ENCODE measurements around the gene CD5L. TPM values are rescaled to one million over a fixed set of nuclear protein-coding genes. Genes with fewer than 3 reads are reported as not detected.

Gene CD5L
- polyA plus RNA-seq, 1 experiment, result not detected

DNA sequence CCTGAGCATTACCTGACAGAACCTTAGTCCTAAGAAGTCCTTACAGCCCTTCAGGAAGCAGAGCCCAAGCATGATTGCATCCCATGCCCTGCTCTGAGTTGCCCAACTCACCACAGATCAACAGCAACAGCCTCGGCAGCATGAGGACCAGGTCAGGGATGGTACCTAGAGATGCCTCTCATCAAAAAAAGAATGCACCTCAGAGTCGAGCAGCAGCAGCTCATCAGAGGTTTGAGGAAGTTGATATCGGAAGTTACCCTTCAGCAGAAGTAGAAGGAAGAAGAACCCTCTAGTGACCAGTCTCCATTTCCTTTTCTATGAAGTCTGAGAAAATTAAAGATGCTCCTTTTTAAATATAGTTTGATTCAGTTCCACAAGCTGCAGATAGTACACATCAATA lies 21.7 kb downstream of the CD5L start, which contains the start of gene FCRL1:
Gene FCRL1 (minus strand): TSS at position 225 of the 400 bp plus-strand sequence. CDS start 83 bp downstream, at position 142.
- Histone ChIP-seq H3K27me3 (ENCODE audit: control insufficient read depth, insufficient read depth, low read length) (no peaks in the 10 kb centered on the region), H3K4me3 (ENCODE audit: low read depth, low read length) (no peak within 1 kb of the TSS), H3K9me3 (ENCODE audit: control insufficient read depth, insufficient read depth, low read length) (no peaks in the 10 kb centered on the region), H3K27ac (ENCODE audit: low read depth, low read length) (no peak within 1 kb of the TSS)
- no peak for DNase-seq (ENCODE audit: low read depth, low spot score)
- ChIA-PET CTCF (no interaction called here), POLR2A (no interaction called here)
- TF ChIP-seq CTCF (IDR thresholded peaks at IDR 0.05; ENCODE audit: low read depth, low read length), result no peak

DNA sequence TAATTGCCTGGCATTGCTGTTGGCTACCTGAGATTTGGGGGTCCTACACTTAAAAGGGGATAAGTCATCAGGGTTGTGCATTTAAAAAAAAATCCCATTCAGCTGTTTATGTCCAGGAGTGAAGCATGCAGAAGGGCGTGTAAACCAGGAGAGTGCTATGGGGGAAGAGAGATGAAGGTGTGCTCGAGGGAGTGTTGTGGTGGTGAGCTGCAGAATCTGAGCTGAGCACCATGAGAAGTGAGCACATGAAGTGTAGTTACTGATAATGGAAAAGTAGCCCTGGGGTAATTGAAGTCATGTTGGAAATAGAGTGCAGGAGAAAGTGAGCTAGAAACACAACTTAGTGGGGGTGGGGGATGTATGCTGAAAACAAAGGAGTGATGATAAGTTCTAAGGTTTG lies 22.4 kb downstream of the CD5L start:
- TF ChIP-seq CTCF (IDR thresholded peaks at IDR 0.05; ENCODE audit: low read depth, low read length), result no peak
- Histone ChIP-seq H3K27ac (ENCODE audit: low read depth, low read length) (no peak overlapping the region), H3K9me3 (ENCODE audit: control insufficient read depth, insufficient read depth, low read length) (no peaks in the 10 kb centered on the region), H3K27me3 (ENCODE audit: control insufficient read depth, insufficient read depth, low read length) (no peaks in the 10 kb centered on the region), H3K4me3 (ENCODE audit: low read depth, low read length) (no peak overlapping the region)
- no peak for DNase-seq (ENCODE audit: low read depth, low spot score)
- CTCF ChIA-PET, result no interaction called here
- POLR2A ChIA-PET, result interaction anchor here (0.6 kb wide), 1 partner anchor 43 kb away, joined by 3 read pairs; no protein-coding TSS in a partner anchor

- H3K4me3 ChIP-seq (ENCODE audit: low read depth, low read length), result no peak overlapping the region
- CTCF ChIA-PET, result no interaction called here
- POLR2A ChIA-PET, result no interaction called here
- no peaks in the 10 kb centered on the region for H3K27me3 ChIP-seq (ENCODE audit: control insufficient read depth, insufficient read depth, low read length)
- DNase-seq (ENCODE audit: low read depth, low spot score), result no peak
- TF ChIP-seq CTCF (IDR thresholded peaks at IDR 0.05; ENCODE audit: low read depth, low read length), result no peak
- no peak overlapping the region for H3K27ac ChIP-seq (ENCODE audit: low read depth, low read length)
- H3K9me3 ChIP-seq (ENCODE audit: control insufficient read depth, insufficient read depth, low read length), result no peaks in the 10 kb centered on the region
These were observed 28.3 kb downstream of the CD5L start for GRCh38 chr1:157813269-157813668.

DNA sequence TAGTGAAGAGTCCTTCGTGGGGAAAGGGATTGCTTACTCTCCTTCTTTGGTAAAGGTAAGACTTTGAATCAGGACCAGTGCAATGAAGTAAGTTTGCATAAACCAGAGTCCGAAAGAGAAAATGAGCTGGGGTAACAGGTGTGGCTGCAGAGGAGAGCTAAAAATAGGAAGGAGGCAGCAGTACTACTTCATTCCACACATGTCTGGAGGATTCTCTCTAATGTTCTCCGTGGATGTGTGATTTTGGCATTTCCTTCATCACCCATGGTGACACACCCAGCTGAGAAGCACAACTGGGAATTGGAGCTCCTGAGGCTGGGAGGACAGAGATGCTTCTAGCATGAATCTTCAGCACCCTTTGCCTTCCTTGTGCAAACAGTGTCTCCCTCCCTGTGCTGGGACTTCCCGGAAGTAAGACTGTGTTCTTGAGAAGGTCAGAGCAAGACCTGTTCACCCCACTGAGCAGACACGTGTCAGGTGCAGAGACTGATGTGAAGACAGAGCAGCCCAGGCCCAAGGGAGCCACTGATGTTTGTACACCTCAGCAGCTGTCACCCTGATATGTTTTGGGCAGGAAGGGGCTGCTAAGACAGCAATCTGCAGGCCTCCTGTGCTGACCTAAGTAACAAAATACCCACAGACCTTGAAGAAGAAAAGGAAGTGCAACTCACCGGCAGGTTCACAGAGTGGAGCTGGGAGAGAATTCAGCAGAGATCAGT lies 35.0 kb downstream of the CD5L start:
- H3K27ac ChIP-seq (ENCODE audit: low read depth, low read length), result no peak overlapping the region
- H3K27me3 ChIP-seq (ENCODE audit: control insufficient read depth, insufficient read depth, low read length), result no peaks in the 10 kb centered on the region
- POLR2A ChIA-PET, result no interaction called here
- CTCF ChIA-PET, result no interaction called here
- H3K9me3 ChIP-seq (ENCODE audit: control insufficient read depth, insufficient read depth, low read length), result no peaks in the 10 kb centered on the region
- no peak overlapping the region for H3K4me3 ChIP-seq (ENCODE audit: low read depth, low read length)
- no peak for DNase-seq (ENCODE audit: low read depth, low spot score)
- TF ChIP-seq CTCF (IDR thresholded peaks at IDR 0.05; ENCODE audit: low read depth, low read length), result no peak

DNA sequence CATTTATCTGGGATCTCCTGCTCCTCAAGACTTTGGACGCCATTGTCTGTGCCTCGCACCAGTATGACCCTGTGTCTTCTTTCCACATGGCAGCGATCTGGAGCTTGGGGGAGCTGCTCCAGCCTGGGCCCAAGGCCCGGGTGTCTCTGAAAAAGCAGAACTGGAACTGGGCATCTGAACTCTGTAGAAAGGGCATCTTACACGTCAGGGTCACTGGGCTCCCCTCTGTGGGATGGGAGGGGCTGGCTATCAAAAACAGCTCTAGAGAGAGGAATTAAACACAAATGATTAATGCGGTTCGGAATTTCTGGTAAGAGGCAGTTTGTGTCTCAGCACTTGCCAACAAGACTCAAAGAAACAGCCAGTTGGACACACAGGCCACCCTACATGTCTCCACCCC lies 37.8 kb downstream of the CD5L start:
- no peak for DNase-seq (ENCODE audit: low read depth, low spot score)
- CTCF ChIA-PET, result no interaction called here
- H3K27me3 ChIP-seq (ENCODE audit: control insufficient read depth, insufficient read depth, low read length), result no peaks in the 10 kb centered on the region

More for the DNA sequence above, 37.8 kb downstream of the CD5L start:
- H3K4me3 ChIP-seq (ENCODE audit: low read depth, low read length), result no peak overlapping the region
- no peak overlapping the region for H3K27ac ChIP-seq (ENCODE audit: low read depth, low read length)
- no peak for TF ChIP-seq CTCF (IDR thresholded peaks at IDR 0.05; ENCODE audit: low read depth, low read length)
- POLR2A ChIA-PET, result no interaction called here
- H3K9me3 ChIP-seq (ENCODE audit: control insufficient read depth, insufficient read depth, low read length), result no peaks in the 10 kb centered on the region
